Glomerular visceral epithelial cell (primary cell): ENCODE measurements around the gene CLIP1.
"Not testable (repeated sequence)": the region's sequence is repeated elsewhere in the genome, so short reads cannot be mapped to it uniquely, and the experiment has no call there.

Source experiments
- DNase-seq: peaks from one replicate; pipeline ENCODE4 v3.0.0-alpha.2; 2016; ENCODE audit errors: extremely low spot score

CLIP1 gene

GRCh38 chr12:122311696-122312095 is 110.8 kb downstream of the CLIP1 start:
- no peak for DNase-seq

GRCh38 chr12:122310626-122311333 is 111.7 kb downstream of the CLIP1 start:
- peak; percentile 20 for DNase-seq

GRCh38 chr12:122309564-122310121 is 112.8 kb downstream of the CLIP1 start:
- no peak for DNase-seq

GRCh38 chr12:122308811-122309210 is 113.7 kb downstream of the CLIP1 start:
- no peak for DNase-seq

GRCh38 chr12:122306407-122306806 is 116.1 kb downstream of the CLIP1 start:
- no peak for DNase-seq

- no peak for DNase-seq
Observed at GRCh38 chr12:122304924-122305323, 117.5 kb downstream of the CLIP1 start.

- no peak for DNase-seq
Observed at GRCh38 chr12:122303068-122303467, 119.4 kb downstream of the CLIP1 start.

GRCh38 chr12:122298071-122298748 is 124.3 kb downstream of the CLIP1 start:
- no peak for DNase-seq

- no peak for DNase-seq
Observed at GRCh38 chr12:122297494-122297893, 125.0 kb downstream of the CLIP1 start.

- DNase-seq, result no peak
Observed at GRCh38 chr12:122295877-122296276, 126.6 kb downstream of the CLIP1 start.

- peak; percentile 26 for DNase-seq
Observed at GRCh38 chr12:122293081-122293480, 129.4 kb downstream of the CLIP1 start.

GRCh38 chr12:122291431-122291830 is 131.0 kb downstream of the CLIP1 start:
- DNase-seq, result no peak

GRCh38 chr12:122283680-122284079 is 138.8 kb downstream of the CLIP1 start:
- no peak for DNase-seq

- peak; percentile 40 for DNase-seq
Observed at GRCh38 chr12:122282061-122282460, 140.4 kb downstream of the CLIP1 start.

GRCh38 chr12:122276242-122276641 is 146.2 kb downstream of the CLIP1 start:
- DNase-seq, result no peak

- DNase-seq, result no peak
Observed at GRCh38 chr12:122275459-122275858, 147.0 kb downstream of the CLIP1 start.

- peak; percentile 97 for DNase-seq
Observed at GRCh38 chr12:122266230-122266901, 156.1 kb downstream of the CLIP1 start, which contains the start of gene VPS33A. VPS33A (minus strand) TSS chr12:122266494; CDS start chr12:122266408, 86 bp downstream.

- DNase-seq, result peak; percentile 38
Observed at GRCh38 chr12:122265886-122266229, 156.6 kb downstream of the CLIP1 start.

GRCh38 chr12:122265476-122265875 is 157.0 kb downstream of the CLIP1 start:
- no peak for DNase-seq

GRCh38 chr12:122260735-122261134 is 161.7 kb downstream of the CLIP1 start:
- not testable (repeated sequence) for DNase-seq

- not testable (repeated sequence) for DNase-seq
Observed at GRCh38 chr12:122258939-122259338, 163.5 kb downstream of the CLIP1 start.

- not testable (repeated sequence) for DNase-seq
Observed at GRCh38 chr12:122258462-122258861, 164.0 kb downstream of the CLIP1 start.
